ENCODE measurements around the gene PRR18. TPM values are rescaled to one million over a fixed set of nuclear protein-coding genes. Genes with fewer than 3 reads are reported as not detected.
A peak's percentile ranks its signal among the peaks of the same experiment; 100 is the strongest.

The PRR18 gene
- total RNA-seq, 2 donors from 2014 or later, result not detected

DNA sequence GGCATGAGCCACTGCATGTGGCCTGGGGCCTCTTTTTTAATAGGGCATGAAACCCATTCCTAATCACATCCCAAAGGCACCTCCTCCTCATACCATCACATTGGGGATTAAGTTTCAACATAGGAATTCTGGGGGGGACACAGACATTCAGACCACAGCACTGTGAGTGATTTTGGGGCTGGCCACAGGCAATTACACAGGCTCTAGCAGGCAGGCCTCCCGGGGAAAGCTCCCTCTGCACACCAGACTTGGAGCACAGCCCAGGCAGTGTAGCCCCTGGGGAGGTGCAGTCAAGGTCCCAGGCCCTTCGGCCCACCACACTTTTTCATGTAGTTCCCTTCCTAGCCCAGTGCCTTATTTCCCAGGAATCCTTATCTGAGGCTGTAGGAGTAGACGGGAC, 28.7 kb upstream of the PRR18 start:
- DNase-seq (no peak), ATAC-seq (no peak)
- intact Hi-C loops (cut with DNase I, micrococcal nuclease), result no loop called here

DNA sequence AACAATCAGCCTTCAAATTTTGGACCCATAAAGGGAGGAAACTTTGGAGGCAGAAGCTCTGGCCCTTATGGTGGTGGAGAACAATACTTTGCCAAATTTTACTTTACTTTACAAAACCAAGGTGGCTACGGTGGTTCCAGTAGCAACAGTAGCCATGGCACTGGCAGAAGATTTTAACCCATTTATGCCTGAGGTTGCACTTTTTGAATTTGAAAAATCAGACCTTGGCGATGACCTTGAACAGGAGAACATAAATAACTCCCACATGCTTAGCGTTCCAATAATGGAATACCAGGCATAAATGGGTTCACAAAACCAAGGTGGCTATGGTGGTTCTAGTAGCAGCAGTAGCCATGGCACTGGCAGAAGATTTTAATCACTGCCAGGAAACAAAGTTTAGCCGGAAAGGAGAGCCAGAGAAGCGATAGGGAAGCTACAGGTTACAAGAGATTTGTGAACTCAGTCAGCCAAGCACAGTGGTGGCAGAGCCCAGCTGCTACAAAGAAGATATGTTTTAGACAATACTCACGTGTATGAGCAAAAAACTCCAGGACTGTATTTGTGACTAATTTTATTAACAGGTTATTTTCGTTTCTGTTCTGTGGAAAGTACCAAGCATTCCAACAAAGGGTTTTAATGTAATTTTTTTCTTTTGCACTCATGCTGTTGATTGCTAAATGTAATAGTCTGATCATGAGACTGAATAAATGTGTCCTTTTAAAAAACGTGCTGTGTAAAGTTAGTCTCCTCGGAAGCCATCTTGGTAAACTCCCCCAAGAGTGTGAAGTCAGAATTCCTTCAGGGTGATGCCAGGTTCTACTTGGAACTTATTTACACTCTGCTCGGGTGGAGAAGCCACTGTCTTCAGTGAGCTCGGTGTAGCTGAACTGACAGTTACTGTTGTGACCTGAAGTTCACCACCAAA, 27.4 kb upstream of the PRR18 start:
- DNase-seq (no peak), ATAC-seq (no peak)
- intact Hi-C loops (cut with DNase I, micrococcal nuclease), result no loop called here

DNA sequence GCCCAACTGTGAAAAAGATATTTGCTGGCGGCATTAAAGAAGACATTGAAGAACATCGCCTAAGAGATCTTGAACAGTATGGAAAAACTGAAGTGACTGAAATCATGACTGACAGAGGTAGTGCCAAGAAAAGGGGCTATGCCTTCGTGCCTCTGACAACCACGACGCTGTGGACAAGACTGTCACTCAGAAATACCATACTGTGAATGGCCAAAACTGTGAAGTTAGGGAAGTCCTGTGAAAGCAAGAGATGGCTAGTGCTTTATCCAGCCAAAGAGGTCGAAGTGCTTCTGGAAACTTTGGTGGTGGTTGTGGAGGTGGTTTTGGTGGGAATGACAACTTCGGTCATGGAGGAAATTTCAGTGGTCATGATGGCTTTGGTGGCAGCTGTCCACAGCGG, 26.7 kb upstream of the PRR18 start:
- DNase-seq, result no peak
- intact Hi-C loops (cut with DNase I, micrococcal nuclease), result no loop called here
- no peak for ATAC-seq

DNA sequence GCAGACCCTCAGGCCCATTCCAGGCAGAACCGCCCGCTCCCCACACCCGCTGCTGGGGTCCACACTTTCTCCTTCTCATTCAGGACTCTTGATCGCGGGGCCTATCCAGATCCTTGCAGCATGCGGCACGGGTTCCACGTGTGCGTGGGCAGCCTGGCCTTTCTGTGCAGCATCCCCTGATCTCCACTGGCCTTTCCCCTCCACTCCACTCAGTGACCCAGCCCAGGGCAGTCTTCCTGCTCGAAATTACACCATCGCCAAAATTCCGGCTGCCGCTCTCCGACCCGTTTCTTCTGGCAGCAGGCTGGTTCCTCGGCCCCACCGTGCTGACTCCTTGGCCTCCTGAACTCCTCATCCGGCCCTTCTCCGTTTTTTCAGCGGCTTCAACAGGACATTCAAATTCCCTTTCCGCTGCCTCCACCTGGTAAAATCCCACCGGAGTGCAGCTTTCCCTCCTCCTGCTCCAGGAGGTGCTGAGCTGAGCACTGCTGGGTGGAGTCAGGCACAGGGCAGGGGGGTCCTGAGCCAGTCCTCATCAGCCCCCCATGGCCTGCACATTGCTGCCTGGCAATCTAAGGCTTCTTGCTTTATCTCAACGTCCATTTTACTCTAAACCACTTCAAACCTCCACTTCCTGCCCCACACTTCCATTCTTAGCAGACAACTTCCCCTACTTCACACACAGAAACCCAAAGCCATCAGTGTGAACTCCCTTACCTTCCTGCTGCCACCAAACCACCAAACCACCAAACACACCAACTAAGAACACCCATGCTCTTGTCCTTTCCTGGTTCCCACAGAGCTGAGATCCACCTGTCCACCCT, 25.2 kb upstream of the PRR18 start:
- intact Hi-C loops (cut with DNase I, micrococcal nuclease), result no loop called here
- ATAC-seq (no peak), DNase-seq (no peak)

DNA sequence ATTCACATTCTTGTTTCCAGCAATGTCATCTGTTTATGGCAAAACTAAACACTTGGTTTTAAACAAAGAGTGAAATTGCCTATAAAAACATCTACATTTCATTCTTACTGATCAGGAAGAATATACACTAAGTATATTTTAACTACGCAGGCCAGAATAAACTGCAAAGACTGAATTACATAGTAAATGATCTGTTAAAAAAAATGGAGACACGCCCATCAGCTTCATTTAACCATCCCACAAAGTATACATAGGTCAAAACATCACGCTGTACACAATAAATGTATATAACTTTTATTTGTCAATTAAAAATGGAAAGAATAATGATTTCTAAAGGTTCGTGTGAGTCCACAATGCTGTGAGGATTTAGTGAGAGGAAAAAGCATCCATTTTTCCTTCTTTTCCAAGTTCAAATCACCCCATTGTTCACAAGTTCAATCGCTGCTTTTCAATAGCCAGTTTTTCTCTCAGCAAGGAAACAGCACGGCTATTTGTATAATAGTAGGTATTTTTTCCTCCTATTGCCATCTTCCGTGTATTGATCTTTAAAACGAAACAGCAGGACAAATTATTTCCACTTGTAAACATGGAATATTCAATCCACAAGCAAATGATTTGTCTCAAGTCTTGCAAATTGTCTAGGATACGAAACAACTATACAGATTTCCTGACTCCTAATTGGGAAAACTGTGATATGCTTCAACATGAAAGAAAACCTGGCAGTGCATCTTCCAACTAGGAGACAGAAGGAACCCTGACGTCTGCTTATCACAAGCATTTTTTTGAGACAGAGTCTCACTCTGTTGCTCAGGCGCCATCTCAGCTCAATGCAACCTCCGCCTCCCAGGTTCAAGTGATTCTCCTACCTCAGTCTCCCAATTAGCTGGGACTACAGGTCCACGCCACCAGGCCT, 23.6 kb upstream of the PRR18 start:
- ATAC-seq (peak; percentile 82), DNase-seq (no peak)
- intact Hi-C loops (cut with DNase I, micrococcal nuclease), result no loop called here

DNA sequence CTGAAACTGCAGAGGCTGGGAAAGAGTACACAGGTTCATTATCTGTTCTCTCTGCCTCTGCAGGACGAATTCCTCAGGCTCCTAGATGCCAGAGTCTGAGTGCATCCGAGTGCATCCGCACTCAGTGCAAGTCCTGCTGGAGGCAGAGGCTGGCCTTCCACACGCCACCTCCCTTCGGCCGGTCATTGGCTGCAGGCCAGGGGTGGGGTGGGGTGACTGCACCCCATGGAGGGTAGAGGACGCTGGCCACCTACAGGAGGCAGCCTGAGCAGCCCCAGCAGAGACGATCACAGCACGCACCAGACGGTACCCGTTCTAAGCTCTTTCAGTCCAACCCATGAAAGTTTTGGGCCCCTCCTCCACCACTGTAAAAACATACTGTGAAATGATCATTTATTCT, 22.4 kb upstream of the PRR18 start:
- intact Hi-C loops (cut with DNase I, micrococcal nuclease), result no loop called here
- DNase-seq (peak; percentile 51 to 61), ATAC-seq (peak; percentile 87)

DNA sequence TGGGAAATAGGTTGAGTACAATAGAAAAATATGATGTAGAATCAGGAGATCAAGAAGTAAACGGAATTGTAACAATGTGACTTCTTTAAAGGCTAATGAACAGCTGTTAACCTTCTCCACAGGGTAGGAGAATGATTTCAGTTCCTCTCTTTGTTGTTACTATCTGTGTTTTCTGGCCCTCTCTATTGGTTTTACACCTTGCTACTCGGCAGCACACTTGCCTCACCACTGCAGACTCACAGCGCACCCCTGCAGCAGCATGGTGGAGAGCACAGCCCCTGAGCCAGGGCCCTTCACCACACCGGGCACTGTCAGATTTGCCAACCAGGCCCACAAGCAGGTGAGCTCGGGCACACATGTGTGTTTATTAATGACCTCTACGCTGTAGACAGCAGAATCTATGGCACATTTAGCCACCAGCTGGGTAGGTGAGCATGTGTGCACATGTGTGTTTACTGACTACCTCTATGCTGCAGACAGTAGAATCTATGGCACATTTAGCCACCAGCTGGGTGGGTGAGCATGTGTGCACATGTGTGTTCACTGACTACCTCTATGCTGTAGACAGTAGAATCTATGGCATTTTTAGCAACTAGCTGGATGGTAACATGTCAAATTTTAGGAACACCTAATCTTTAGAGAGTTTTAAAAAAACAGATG, 17.3 kb upstream of the PRR18 start:
- DNase-seq (no peak), ATAC-seq (no peak)
- intact Hi-C loops (cut with DNase I, micrococcal nuclease), result no loop called here

DNA sequence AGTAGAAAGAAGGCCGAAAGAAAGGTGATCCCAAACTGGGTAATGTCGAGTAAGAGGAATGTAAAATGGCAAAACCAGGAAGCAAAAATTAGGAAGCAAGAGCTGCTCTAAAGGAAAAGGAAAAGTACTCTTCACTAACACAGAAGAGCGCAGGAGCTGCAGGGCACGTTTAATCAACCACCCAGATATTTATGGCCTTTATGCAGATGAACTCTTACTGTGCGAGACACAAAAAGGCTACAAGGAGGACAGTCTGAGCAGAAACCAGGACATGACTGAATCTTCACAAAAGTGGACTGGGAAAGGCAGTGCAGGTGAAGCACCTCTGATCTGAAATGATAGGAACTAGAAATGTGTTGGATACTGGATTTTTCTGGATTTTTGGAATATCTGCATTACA, 15.2 kb upstream of the PRR18 start:
- ATAC-seq (no peak), DNase-seq (no peak)
- intact Hi-C loops (cut with DNase I, micrococcal nuclease), result no loop called here

DNA sequence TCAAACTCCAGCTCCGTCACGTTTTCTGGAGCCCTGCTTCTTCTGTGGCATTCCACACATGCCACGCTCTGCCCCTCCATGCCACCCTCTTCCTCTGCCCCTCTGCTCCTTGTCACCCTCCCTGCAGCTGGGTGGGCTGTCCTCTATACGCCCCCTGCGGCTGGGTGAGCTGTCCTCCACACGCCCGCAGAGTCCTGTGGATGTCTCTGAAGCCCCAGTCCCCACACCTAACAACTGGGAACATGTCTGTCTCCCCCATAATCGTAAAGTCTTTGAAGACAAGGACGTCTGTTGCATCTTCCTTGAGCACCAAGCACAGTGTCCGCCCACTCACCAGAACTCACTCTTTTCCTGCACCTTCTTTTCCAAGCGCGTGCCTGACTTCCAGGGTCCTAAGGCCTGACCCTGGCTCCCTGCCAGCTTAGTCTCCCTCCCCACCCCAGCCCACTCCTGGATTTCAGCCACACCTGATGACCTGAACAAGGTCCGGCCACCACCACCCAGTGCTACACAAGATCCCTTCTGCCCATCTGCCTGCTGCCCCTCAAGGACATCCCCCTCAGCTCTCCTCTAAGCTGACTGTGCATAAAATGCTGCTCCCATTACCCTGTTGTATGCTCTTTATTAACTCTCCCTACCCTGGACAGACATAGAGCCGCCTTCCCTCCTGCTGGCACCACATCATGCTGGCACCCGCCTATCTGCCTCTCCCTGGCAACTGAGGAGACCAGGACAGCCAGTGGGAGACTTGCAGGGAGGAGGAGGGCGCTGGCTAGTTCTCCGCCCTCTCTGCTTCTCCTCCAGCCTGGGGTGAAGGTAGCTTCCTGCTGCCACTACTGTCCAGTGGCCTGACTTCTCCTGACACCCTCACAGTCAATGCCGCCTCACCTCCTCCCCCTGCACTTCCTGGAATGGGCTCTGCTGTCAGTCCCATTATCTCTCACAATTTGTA, 10.7 kb upstream of the PRR18 start:
- ATAC-seq, result peak; percentile 50
- no peak for DNase-seq
- intact Hi-C loops (cut with DNase I, micrococcal nuclease), result no loop called here

DNA sequence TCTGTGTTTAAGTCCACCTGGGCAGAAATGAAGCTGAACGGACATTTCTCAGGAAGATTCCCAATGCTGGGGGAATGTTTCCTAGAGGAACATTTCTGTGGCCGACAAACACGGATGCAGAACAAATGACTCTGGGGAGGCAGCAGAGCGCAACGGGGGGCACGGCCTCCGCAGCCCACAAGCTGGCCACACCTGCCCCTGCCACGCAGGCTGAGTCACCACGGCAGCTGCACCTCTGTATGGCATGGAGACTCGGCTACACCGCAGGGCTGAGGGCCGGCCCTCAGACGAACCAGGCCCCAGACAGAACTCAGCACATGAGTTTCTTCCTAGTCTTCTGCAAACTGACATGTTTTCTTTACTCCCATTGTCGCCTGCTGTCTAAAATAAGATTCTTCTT, 10.0 kb upstream of the PRR18 start:
- intact Hi-C loops (cut with DNase I, micrococcal nuclease), result no loop called here
- DNase-seq (no peak), ATAC-seq (no peak)

DNA sequence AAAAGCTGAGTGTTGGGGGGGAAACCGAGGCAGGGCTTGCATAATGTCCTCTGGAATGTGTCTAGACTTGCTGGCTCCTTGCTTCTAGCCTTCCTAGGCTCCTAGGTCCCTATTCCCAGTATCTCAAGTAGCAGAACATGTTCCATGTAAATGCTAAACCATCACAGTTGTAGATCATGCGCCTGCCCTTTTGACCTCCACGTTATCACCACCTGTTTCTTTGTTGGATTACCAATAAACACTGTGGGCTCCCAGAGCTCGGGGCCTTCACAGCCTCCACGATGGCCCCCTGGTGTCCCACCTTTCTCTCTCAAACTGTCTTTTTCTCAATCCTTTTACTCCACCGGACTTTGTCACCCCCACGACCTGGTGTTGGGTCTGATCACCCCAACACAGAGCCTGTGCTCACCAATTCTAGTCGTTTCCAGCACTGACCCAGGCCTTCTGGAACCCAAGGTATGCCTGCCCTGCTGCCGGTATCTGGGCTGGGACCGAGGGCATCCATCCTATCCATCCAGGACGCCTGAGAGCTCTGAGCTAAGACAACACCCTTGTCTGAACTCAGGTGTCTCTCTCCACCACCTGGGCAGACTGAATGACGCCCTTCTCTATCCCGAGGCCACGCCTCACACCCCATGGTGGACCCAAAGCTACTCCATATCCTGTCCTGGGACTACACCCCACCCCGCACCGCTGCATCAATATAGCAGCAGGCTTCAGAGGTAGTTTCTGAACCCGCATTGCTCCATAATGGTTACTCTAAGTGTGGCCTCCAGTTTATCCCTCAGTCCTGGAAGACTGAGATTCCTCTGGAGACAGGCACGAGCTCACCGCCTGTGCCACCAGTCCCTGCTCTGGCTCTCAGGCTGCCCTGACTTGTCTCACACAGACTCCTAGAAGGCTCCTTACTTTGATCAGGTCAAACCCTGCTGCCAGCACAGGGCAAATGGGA, 9.3 kb upstream of the PRR18 start:
- no peak for ATAC-seq
- intact Hi-C loops (cut with DNase I, micrococcal nuclease), result no loop called here
- no peak for DNase-seq

DNA sequence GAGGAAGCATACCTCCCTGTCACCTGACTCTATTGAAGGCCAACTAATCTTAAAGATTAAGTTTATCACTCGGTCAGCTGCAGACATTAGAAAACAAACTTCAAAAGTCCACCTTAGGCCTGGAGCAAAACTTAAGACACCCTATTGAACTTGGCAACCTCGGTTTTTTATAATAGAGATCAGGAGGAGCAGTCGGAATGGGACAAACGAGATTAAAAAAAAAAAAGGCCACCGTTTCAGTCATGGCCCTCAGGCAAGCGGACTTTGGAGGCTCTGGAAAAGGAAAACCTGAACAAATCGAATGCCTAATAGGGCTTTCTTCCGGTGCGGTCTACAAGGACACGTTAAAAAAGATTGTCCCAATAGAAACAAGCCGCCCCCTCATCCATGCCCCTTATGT, 7.2 kb upstream of the PRR18 start:
- DNase-seq, result no peak
- intact Hi-C loops (cut with DNase I, micrococcal nuclease), result no loop called here
- ATAC-seq, result no peak

DNA sequence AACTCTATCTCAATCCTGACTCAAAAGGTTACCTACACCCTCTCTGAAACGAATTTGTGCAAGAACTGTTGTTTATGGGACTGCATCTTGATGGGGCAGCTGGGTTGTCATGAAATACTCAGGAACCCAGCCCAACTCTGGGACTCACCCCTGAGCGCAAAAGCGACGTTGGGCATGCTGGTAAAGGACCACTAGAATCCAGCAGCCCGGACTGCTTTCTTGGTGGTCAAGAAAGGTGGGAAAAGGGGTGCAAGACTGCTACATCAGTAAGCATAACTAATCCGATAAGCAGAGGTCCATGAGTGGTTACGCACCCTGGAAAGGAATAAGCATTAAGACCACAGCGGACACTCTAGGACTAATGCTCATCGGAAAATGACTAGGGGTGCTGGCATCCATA, 6.3 kb upstream of the PRR18 start:
- ATAC-seq (no peak), DNase-seq (no peak)
- intact Hi-C loops (cut with DNase I, micrococcal nuclease), result no loop called here

DNA sequence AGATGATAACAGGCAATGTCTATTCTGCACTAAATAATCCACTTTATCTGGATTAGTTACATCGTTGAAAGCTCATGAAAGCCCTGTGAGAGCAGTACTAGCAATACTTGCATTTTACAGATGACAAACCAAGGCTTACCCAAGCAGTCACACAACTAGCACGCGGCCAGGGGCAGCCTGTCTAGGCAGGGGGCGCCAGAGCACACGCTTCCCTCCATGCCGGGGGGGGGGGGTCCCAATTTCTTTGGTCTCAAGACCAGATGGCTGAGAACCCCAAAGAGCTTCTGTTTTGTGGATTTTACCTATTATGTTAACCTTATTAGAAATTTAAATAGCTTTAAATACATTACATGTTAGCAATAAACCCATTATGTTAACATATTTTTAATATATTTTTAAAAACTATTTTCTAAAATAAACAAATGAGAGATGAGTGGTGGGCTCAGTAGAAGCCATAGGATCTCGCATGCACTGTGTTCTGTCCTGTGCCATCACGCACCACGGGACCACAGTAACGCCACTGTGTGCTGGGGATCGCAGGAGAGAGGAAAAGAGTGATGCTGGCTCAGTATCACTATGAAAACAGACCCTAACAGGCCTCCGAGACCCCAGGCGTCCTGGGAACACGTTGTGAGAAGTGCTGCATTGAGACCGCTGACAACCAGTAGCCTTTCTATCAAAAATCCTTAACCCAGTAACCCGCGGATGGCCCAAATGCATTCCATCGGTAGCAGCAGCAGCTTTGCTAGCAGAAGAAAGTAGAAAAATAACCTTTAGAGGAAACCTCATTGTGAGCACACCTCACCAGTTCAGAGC, 5.3 kb upstream of the PRR18 start:
- DNase-seq, result peak in 1 of 2 donors; percentile 62
- peak; percentile 76 for ATAC-seq
- intact Hi-C loops (cut with DNase I, micrococcal nuclease), result no loop called here

DNA sequence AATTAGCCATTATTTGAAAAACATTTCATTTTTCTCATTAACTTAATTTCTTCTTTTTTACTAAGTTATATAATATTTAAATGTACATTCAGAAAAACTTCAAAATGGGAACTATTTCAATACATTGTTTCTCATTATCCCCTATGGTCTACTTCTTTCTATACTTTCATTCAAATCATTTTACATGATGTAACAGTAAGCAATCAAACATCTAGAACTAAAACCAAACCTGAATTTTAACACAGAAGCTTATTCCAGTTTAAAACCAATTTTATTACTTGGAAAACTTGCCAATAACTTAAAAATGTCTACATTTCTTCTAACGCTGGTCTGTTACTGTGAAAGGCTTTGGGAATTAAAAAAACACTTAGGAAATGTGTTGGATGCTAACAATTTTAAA, 4.6 kb upstream of the PRR18 start:
- intact Hi-C loops (cut with DNase I, micrococcal nuclease), result no loop called here
- no peak for ATAC-seq
- DNase-seq, result no peak

DNA sequence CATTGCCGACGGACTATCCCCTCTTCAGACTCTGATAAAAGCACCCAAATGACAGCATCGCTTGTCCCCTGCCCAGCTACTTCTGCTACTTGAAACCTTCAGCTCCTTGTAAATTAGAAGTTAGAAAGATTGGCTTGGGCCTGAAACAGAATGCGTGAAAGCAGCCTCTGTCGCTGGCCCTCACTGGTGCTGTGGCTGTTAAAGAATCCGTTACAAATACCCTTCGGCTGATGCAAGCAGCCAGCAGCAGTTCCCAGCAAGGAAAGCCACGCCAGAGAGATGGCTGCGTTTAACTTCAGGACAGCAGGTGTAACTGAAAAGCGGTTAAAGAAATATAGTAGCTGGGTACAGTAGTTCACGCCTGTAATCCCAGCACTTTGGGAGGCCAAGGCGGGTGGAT, 2.4 kb upstream of the PRR18 start:
- ATAC-seq, result no peak
- intact Hi-C loops (cut with DNase I, micrococcal nuclease), result no loop called here

More for the DNA sequence above, 2.4 kb upstream of the PRR18 start:
- no peak for DNase-seq

Data from left colon (tissue), 2 donors.